Liver (tissue), 3 donors: Measurements from ENCODE around the gene HNRNPA0.

Source experiments
- EGR1 ChIP-seq, 2 donors: IDR thresholded peaks; 2 replicates each; pipeline ENCODE4 v1.6.1; 2016 to 2018; ENCODE audit warnings: antibody characterized with exemption in 2 of 2, low read depth in 2 of 2
- FOXA1 ChIP-seq: IDR thresholded peaks from 2 replicates; pipeline ENCODE4 v1.6.1; 2016; ENCODE audit warnings: antibody characterized with exemption
- GABPA ChIP-seq, 2 donors: IDR thresholded peaks in 1 of 2; conservative IDR thresholded peaks in 1 of 2; 2 replicates each; pipeline ENCODE4 v1.6.1; 2016; ENCODE audit warnings: antibody characterized with exemption in 2 of 2, mild to moderate bottlenecking in 1 of 2, moderate library complexity in 1 of 2
- JUND ChIP-seq, 2 donors: IDR thresholded peaks; 2 replicates each; pipeline ENCODE4 v1.6.1; 2016; ENCODE audit warnings: antibody characterized with exemption in 2 of 2
- MAX ChIP-seq: IDR thresholded peaks from 2 replicates; pipeline ENCODE4 v1.6.1; 2016; ENCODE audit warnings: antibody characterized with exemption
- RXRA ChIP-seq, 2 donors: IDR thresholded peaks; 2 replicates each; pipeline ENCODE4 v1.6.1; 2017 to 2018; ENCODE audit warnings: antibody characterized with exemption in 2 of 2, mild to moderate bottlenecking in 1 of 2
- TAF1 ChIP-seq: conservative IDR thresholded peaks from 2 replicates; pipeline ENCODE4 v1.6.1; 2016; ENCODE audit warnings: antibody characterized with exemption, mild to moderate bottlenecking
- YY1 ChIP-seq: IDR thresholded peaks from 2 replicates; pipeline ENCODE4 v1.6.1; 2016; ENCODE audit warnings: antibody characterized with exemption, mild to moderate bottlenecking
- TF ChIP-seq, protein P1 (sequence below): fragments of 150-350 bp; IDR thresholded peaks from 2 replicates; pipeline ENCODE4 v1.5.1; 2017; ENCODE audit warnings: improper control_type of control experiment, low read depth, low read length; ENCODE audit not compliant: missing input control
- TF ChIP-seq, protein P2 (sequence below): IDR thresholded peaks from 2 replicates; pipeline ENCODE4 v1.6.1; 2016; ENCODE audit warnings: antibody characterized with exemption
- TF ChIP-seq, protein P3 (sequence below): IDR thresholded peaks from 2 replicates; pipeline ENCODE4 v1.6.1; 2016; ENCODE audit warnings: antibody characterized with exemption, mild to moderate bottlenecking
- donor health status: healthy.
- donor health status: healthy.

GRCh38 chr5:137758121-137758520 lies 4.0 kb upstream of the HNRNPA0 start:
- TF ChIP-seq, protein P1, sequence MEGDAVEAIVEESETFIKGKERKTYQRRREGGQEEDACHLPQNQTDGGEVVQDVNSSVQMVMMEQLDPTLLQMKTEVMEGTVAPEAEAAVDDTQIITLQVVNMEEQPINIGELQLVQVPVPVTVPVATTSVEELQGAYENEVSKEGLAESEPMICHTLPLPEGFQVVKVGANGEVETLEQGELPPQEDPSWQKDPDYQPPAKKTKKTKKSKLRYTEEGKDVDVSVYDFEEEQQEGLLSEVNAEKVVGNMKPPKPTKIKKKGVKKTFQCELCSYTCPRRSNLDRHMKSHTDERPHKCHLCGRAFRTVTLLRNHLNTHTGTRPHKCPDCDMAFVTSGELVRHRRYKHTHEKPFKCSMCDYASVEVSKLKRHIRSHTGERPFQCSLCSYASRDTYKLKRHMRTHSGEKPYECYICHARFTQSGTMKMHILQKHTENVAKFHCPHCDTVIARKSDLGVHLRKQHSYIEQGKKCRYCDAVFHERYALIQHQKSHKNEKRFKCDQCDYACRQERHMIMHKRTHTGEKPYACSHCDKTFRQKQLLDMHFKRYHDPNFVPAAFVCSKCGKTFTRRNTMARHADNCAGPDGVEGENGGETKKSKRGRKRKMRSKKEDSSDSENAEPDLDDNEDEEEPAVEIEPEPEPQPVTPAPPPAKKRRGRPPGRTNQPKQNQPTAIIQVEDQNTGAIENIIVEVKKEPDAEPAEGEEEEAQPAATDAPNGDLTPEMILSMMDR = no peak
- TF ChIP-seq GABPA (IDR thresholded peaks at IDR 0.05 in 1 of 2, conservative IDR thresholded peaks at IDR 0.05 in 1 of 2) (no peak), RXRA (IDR thresholded peaks at IDR 0.05) (no peak), FOXA1 (no peak), YY1 (no peak), JUND (IDR thresholded peaks at IDR 0.05) (no peak), MAX (no peak), EGR1 (IDR thresholded peaks at IDR 0.05; ENCODE audit: low read depth in 2 of 2) (no peak), TAF1 (no peak)
- TF ChIP-seq, protein P2, sequence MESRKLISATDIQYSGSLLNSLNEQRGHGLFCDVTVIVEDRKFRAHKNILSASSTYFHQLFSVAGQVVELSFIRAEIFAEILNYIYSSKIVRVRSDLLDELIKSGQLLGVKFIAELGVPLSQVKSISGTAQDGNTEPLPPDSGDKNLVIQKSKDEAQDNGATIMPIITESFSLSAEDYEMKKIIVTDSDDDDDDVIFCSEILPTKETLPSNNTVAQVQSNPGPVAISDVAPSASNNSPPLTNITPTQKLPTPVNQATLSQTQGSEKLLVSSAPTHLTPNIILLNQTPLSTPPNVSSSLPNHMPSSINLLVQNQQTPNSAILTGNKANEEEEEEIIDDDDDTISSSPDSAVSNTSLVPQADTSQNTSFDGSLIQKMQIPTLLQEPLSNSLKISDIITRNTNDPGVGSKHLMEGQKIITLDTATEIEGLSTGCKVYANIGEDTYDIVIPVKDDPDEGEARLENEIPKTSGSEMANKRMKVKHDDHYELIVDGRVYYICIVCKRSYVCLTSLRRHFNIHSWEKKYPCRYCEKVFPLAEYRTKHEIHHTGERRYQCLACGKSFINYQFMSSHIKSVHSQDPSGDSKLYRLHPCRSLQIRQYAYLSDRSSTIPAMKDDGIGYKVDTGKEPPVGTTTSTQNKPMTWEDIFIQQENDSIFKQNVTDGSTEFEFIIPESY = no peak
- TF ChIP-seq, protein P3, sequence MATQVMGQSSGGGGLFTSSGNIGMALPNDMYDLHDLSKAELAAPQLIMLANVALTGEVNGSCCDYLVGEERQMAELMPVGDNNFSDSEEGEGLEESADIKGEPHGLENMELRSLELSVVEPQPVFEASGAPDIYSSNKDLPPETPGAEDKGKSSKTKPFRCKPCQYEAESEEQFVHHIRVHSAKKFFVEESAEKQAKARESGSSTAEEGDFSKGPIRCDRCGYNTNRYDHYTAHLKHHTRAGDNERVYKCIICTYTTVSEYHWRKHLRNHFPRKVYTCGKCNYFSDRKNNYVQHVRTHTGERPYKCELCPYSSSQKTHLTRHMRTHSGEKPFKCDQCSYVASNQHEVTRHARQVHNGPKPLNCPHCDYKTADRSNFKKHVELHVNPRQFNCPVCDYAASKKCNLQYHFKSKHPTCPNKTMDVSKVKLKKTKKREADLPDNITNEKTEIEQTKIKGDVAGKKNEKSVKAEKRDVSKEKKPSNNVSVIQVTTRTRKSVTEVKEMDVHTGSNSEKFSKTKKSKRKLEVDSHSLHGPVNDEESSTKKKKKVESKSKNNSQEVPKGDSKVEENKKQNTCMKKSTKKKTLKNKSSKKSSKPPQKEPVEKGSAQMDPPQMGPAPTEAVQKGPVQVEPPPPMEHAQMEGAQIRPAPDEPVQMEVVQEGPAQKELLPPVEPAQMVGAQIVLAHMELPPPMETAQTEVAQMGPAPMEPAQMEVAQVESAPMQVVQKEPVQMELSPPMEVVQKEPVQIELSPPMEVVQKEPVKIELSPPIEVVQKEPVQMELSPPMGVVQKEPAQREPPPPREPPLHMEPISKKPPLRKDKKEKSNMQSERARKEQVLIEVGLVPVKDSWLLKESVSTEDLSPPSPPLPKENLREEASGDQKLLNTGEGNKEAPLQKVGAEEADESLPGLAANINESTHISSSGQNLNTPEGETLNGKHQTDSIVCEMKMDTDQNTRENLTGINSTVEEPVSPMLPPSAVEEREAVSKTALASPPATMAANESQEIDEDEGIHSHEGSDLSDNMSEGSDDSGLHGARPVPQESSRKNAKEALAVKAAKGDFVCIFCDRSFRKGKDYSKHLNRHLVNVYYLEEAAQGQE = no peak
